Stomach (tissue), 4 donors: Measurements from ENCODE around the gene RNU6-9.

Experiments
- POLR2A ChIP-seq, 4 donors: fragments of 450-650 bp; IDR thresholded peaks; one replicate each; pipeline ENCODE4 v1.6.1; 2016; ENCODE audit warnings: antibody characterized with exemption in 4 of 4, control low read depth in 2 of 4, mild to moderate bottlenecking in 1 of 4, moderate library complexity in 1 of 4
- POLR2AphosphoS5 ChIP-seq, 3 donors: sonication (generic); formaldehyde crosslinking; IDR thresholded peaks; one replicate each; pipeline ENCODE4 v1.6.1; 2016; ENCODE audit warnings: antibody characterized with exemption in 3 of 3
- TF ChIP-seq, protein P1 (sequence below), 7 experiments: fragments of 450-650 bp in 4 of 7; fragments of 200-600 bp in 3 of 7; sonication (generic) in 3 of 7; IDR thresholded peaks; one replicate each; pipeline ENCODE4 v1.5.1; 2016 to 2019; ENCODE audit warnings: antibody characterized with exemption in 7 of 7, control low read depth in 2 of 7, mild to moderate bottlenecking in 1 of 7

DNA sequence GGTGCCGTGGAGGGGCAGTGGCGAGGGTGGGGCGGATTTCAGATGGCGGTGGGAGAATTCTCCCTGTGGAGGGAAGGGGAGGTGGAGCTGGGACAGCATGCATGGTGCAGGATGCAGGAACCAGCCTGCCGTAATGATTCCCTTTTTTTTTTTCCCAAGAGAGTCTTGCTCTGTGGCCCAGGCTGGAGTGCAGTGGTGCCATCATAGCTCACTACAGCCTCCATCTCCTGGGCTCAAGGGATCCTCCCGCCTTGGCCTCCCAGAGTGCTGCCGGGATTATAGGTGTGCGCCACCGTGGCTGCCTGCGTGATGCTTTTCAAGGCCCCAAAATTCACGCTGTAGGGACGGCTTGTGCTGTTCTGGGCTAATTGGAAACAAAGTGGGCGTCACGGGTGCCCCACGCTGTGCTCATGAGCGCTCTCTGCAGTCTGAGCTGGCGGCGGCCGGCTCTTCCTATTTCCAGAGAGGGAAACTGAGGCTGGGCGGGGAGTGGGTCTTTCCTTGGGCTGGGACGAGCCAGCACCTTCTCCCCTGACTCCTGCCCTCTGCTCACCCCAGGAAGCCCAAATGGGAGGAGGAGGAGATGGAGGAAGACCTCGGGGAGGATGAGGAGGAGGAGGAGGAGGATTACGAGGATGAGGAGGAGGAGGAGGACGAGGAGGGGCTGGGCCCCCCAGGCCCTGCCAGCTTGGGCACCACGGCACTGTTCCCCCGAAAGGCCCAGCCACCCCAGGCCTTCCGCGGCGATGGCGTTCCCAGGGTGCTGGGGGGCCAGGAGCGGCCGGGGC is 38.8 kb downstream of the RNU6-9 start:
- TF ChIP-seq, protein P1, sequence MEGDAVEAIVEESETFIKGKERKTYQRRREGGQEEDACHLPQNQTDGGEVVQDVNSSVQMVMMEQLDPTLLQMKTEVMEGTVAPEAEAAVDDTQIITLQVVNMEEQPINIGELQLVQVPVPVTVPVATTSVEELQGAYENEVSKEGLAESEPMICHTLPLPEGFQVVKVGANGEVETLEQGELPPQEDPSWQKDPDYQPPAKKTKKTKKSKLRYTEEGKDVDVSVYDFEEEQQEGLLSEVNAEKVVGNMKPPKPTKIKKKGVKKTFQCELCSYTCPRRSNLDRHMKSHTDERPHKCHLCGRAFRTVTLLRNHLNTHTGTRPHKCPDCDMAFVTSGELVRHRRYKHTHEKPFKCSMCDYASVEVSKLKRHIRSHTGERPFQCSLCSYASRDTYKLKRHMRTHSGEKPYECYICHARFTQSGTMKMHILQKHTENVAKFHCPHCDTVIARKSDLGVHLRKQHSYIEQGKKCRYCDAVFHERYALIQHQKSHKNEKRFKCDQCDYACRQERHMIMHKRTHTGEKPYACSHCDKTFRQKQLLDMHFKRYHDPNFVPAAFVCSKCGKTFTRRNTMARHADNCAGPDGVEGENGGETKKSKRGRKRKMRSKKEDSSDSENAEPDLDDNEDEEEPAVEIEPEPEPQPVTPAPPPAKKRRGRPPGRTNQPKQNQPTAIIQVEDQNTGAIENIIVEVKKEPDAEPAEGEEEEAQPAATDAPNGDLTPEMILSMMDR (IDR thresholded peaks at IDR 0.05), result no peak
- TF ChIP-seq POLR2AphosphoS5 (IDR thresholded peaks at IDR 0.05) (no peak), POLR2A (IDR thresholded peaks at IDR 0.05) (no peak)
